SJSA1 (cell line): ENCODE measurements around the gene VPS13A. TPM values are rescaled to one million over a fixed set of nuclear protein-coding genes. Genes with fewer than 3 reads are reported as not detected.
A peak's percentile ranks its signal among the peaks of the same experiment; 100 is the strongest.

Experiments used
- DNase-seq, 2 experiments: peaks; one replicate each; pipeline ENCODE4 v3.0.0-alpha.2; 2015 to 2020; ENCODE audit warnings: low spot score in 2 of 2, low read depth in 1 of 2
- H3K27ac ChIP-seq: fragments of 250-450 bp; sonication (Bioruptor Pico); 2 replicates; pipeline ENCODE4 v1.5.1; 2020; ENCODE audit warnings: mild to moderate bottlenecking, moderate library complexity
- H3K27me3 ChIP-seq: fragments of 250-450 bp; sonication (Bioruptor Pico); replicated peaks from 2 replicates; pipeline ENCODE4 v1.5.1; 2020; ENCODE audit warnings: mild to moderate bottlenecking, moderate library complexity
- H3K36me3 ChIP-seq: fragments of 250-450 bp; sonication (Bioruptor Pico); 2 replicates; pipeline ENCODE4 v1.5.1; 2020; ENCODE audit warnings: mild to moderate bottlenecking
- H3K4me1 ChIP-seq: fragments of 250-450 bp; sonication (Bioruptor Pico); replicated peaks from 2 replicates; pipeline ENCODE4 v1.6.1; 2021; ENCODE audit warnings: mild to moderate bottlenecking
- H3K4me3 ChIP-seq: fragments of 250-450 bp; sonication (Bioruptor Pico); 2 replicates; pipeline ENCODE4 v1.5.1; 2020; ENCODE audit warnings: mild to moderate bottlenecking
- H3K9me3 ChIP-seq: fragments of 250-450 bp; sonication (Bioruptor Pico); replicated peaks from 2 replicates; pipeline ENCODE4 v1.5.1; 2020; ENCODE audit warnings: mild to moderate bottlenecking
- total RNA-seq: library from RNA; depleted of rRNA; stranded (reverse); fragments of >200 nt; shearing (Covaris generic); gene quantifications from 2 replicates; pipeline ENCODE4 v1.2.3, GENCODE V29; 2014

The VPS13A gene
- total RNA-seq, 1 experiment from 2014 or later = 9.9 TPM

GRCh38 chr9:77166193-77166592 lies 11.1 kb upstream of the VPS13A start:
- Histone ChIP-seq H3K27ac (no peak overlapping the region), H3K36me3 (no peaks in the 10 kb centered on the region), H3K9me3 (no peaks in the 10 kb centered on the region), H3K27me3 (no peaks in the 10 kb centered on the region), H3K4me3 (no peak overlapping the region), H3K4me1 (no peaks in the 10 kb centered on the region)
- no peak for DNase-seq

- H3K36me3 ChIP-seq = no peaks in the 10 kb centered on the region
- no peak overlapping the region for H3K4me3 ChIP-seq
- H3K9me3 ChIP-seq = no peaks in the 10 kb centered on the region
- H3K4me1 ChIP-seq = no peaks in the 10 kb centered on the region
- peaks cover 3% of the 10 kb centered on the region for H3K27me3 ChIP-seq
- no peak overlapping the region for H3K27ac ChIP-seq
- DNase-seq = no peak
These were observed 6.2 kb upstream of the VPS13A start for GRCh38 chr9:77170991-77171699.

DNA sequence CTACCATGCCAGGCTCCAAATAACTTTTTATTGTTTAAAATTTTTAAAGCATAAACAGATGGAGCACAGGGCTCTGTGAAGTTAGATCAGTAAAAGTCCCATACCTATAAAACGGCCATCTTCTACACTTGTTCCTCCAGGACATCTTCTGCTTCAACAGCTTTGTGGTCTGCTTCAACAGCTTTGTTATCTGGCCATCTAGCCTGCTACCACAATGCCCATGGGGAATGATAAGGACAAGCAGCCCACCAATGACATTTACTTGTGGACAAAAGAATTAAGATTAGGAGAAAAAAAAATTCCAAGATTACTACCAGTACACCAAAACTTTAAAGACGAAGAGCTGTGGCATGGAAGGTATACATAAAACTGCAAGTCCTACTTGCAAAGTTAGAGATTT lies 2.2 kb upstream of the VPS13A start:
- Histone ChIP-seq H3K27ac (no peak overlapping the region), H3K9me3 (no peaks in the 10 kb centered on the region), H3K27me3 (peaks cover 4% of the 10 kb centered on the region), H3K36me3 (no peaks in the 10 kb centered on the region; the same call in 1 of the 2 replicates), H3K4me3 (no peak overlapping the region), H3K4me1 (peaks cover 8% of the 10 kb centered on the region; the same call in 1 of the 2 replicates)
- DNase-seq = no peak

DNA sequence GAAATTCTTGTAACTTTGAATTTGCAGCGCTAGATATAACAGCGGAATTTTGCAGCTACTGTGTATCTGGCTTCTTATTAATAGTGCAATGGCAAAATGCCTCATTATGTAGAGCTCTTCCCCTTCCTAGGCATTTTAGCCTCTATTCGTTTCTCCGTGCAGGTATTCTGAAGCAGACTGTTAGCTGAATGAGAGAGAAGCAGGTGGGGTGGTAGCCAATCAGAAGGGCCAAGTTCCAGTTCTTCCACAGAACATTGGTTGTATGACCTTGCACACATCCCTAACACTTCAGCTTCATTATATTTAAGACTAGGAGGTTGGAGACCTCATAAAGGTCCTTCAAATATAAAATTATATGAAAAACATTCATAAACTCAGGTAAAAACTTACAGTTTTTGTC lies 1.2 kb upstream of the VPS13A start:
- H3K9me3 ChIP-seq = no peaks in the 10 kb centered on the region
- no peaks in the 10 kb centered on the region; the same call in 1 of the 2 replicates for H3K36me3 ChIP-seq
- no peak overlapping the region for H3K27ac ChIP-seq
- H3K4me1 ChIP-seq = peaks cover 8% of the 10 kb centered on the region; the same call in 1 of the 2 replicates
- H3K27me3 ChIP-seq = peaks cover 4% of the 10 kb centered on the region
- H3K4me3 ChIP-seq = no peak overlapping the region
- no peak for DNase-seq

DNA sequence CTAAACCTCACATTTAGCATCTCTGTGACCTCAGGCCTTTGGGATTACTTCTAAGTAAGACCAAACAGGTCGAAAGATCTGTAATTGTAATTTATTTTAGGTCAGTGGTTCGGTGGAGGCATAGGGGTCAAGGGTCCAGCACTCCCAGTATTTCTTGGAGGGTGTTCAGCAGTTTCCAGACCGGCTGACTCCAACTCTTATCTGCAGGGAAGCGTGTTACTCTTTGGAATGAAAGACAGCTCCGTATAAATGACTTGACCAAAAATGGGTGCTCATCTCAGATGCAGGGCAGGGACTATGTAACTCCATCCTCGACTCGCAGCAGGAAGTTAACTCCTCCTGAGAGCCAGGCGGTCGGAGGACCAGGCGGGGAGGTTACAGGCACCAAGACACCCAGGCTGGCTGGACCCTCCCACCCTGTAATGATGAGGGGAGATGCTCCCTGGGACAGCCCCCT lies 620 bp upstream of the VPS13A start:
- Histone ChIP-seq H3K4me1 (peaks cover 8% of the 10 kb centered on the region; the same call in 1 of the 2 replicates), H3K4me3 (peak overlapping the region; percentile 73), H3K27ac (no peak overlapping the region), H3K36me3 (no peaks in the 10 kb centered on the region; the same call in 1 of the 2 replicates), H3K9me3 (no peaks in the 10 kb centered on the region), H3K27me3 (peaks cover 4% of the 10 kb centered on the region; the same call in 1 of the 2 replicates)
- DNase-seq = no peak

DNA sequence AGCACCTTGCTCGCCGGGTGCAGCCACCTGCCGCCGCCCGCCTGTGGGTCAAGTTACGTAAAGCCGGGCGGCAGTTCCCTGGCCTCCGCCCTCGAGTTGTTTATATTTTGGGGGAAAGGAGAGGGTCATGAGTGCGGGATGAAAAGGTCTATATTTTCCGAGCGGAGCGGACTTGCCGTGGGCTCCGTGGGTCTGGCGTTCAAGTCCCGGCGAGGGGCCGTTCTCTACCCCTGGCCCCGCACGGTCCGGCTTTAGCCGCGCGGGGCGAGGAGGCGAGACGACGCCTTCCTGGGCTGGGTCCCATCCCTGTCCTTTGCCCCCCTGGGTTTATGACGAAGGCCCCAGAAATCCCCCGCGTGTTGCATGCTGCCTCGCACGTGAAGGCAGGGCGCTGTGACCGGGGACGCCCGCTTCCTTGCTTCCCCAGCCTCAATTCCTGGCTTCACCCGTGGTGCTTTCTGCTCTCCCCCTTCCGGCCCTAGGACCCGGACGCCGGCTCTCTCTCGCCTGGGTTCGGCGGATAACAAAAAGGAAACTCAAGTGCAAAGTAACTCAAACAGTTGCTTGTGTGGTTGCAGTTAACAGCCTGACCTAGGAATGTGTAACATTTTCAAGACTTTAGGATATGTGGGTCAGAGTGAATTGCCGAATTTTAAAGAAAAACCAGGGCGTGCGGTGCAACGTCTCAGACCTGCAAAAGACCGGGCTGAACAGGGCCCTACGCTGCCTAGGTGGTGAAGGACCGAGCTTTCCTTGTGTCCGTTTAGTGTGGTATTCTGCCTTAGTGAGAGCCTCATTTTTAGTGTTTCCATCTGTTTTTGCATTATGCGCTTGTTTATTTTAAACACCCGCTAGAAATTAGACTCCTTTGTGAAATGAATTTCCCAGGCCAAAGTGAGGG lies 810 bp downstream of the VPS13A start:
- peak; percentile 43 to 46 for DNase-seq
- Histone ChIP-seq H3K9me3 (no peaks in the 10 kb centered on the region), H3K27ac (no peak overlapping the region; the same call in 1 of the 2 replicates), H3K4me1 (peaks cover 8% of the 10 kb centered on the region; the same call in 1 of the 2 replicates), H3K4me3 (peak overlapping the region; percentile 73), H3K36me3 (no peaks in the 10 kb centered on the region; the same call in 1 of the 2 replicates), H3K27me3 (peaks cover 4% of the 10 kb centered on the region; the same call in 1 of the 2 replicates)

- Histone ChIP-seq H3K36me3 (no peaks in the 10 kb centered on the region; the same call in 1 of the 2 replicates), H3K27ac (no peak overlapping the region), H3K4me1 (peaks cover 8% of the 10 kb centered on the region; the same call in 1 of the 2 replicates), H3K27me3 (peaks cover 4% of the 10 kb centered on the region; the same call in 1 of the 2 replicates), H3K4me3 (no peak overlapping the region), H3K9me3 (no peaks in the 10 kb centered on the region)
- no peak for DNase-seq
These were observed 2.7 kb downstream of the VPS13A start for GRCh38 chr9:77180056-77180455.

GRCh38 chr9:77183581-77183980 lies 6.2 kb downstream of the VPS13A start:
- no peaks in the 10 kb centered on the region for H3K9me3 ChIP-seq
- no peak for DNase-seq
- H3K36me3 ChIP-seq = no peaks in the 10 kb centered on the region
- peaks cover 5% of the 10 kb centered on the region; the same call in 1 of the 2 replicates for H3K4me1 ChIP-seq
- no peak overlapping the region for H3K27ac ChIP-seq
- H3K27me3 ChIP-seq = no peaks in the 10 kb centered on the region
- no peak overlapping the region for H3K4me3 ChIP-seq

DNA sequence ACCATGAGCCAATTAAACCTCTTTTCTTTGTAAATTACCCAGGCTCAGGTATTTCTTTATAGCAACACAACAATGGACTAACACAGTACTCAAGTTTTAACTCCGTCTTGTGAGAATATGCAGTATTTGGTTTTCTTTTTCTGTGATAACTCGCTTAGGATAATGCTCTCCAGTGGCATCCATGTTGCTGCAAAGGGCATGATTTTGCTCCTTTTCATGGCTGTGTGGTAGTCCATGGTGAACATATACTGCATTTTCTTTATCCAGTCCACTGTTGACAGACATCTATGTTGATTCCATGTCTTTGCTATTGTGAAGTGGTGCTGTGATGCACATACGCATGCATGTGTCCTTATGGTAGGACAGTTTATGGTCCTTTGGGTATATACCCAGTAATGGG lies 10.9 kb downstream of the VPS13A start:
- no peak for DNase-seq
- Histone ChIP-seq H3K4me1 (no peaks in the 10 kb centered on the region), H3K4me3 (no peak overlapping the region), H3K36me3 (no peaks in the 10 kb centered on the region), H3K27ac (no peak overlapping the region), H3K9me3 (no peaks in the 10 kb centered on the region), H3K27me3 (no peaks in the 10 kb centered on the region)

- Histone ChIP-seq H3K27ac (no peak overlapping the region), H3K36me3 (no peaks in the 10 kb centered on the region), H3K4me1 (no peaks in the 10 kb centered on the region), H3K9me3 (no peaks in the 10 kb centered on the region), H3K27me3 (no peaks in the 10 kb centered on the region), H3K4me3 (no peak overlapping the region)
- no peak for DNase-seq
These were observed 17.1 kb downstream of the VPS13A start for GRCh38 chr9:77194423-77194822.

DNA sequence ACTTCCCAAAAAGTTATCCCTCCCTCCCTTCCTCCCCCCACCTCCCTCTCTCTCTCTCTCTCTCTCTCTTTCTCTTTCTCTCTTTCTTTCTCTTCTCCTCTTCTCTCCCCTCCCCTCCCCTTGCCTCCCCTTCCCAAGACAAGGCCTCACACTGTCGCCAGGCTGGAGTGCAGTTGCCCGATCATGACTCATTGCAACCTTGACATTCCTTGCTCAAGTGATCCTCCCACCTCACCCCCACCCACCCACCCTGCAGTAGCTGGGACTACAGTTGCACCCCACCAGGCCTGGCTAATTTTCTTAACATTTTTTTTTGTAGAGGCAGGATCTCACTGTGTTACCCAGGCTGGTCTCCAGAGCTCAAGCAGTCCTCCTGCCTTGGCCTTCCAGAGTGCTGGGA lies 32.8 kb downstream of the VPS13A start:
- Histone ChIP-seq H3K4me3 (no peak overlapping the region), H3K27ac (no peak overlapping the region)
- no peak for DNase-seq

GRCh38 chr9:77211561-77211960 lies 34.2 kb downstream of the VPS13A start:
- H3K9me3 ChIP-seq = no peaks in the 10 kb centered on the region
- H3K4me1 ChIP-seq = no peaks in the 10 kb centered on the region
- H3K27ac ChIP-seq = no peak overlapping the region
- no peaks in the 10 kb centered on the region for H3K27me3 ChIP-seq
- no peak for DNase-seq
- H3K36me3 ChIP-seq = no peaks in the 10 kb centered on the region
- H3K4me3 ChIP-seq = no peak overlapping the region

More for the DNA sequence above, 32.8 kb downstream of the VPS13A start:
- H3K27me3 ChIP-seq = no peaks in the 10 kb centered on the region
- H3K36me3 ChIP-seq = no peaks in the 10 kb centered on the region
- no peaks in the 10 kb centered on the region for H3K9me3 ChIP-seq
- no peaks in the 10 kb centered on the region for H3K4me1 ChIP-seq

DNA sequence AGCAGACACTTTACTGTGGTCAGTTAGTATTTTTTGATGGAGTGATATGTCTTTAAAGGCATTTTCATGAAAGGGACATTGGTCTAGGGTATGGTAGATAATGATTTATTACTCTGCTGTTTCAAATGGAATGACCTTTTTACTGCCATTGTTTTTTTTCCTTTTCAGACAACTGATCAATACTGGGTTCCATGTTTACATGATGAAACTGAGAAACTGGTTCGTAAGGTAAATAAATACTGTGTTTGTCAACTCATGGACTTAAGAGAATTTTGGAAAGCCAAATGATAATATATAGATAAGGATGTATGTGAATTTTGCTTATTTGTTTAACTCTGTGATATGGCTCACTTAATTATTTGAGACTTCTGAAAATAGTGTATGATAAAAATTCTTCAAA lies 35.5 kb downstream of the VPS13A start:
- Histone ChIP-seq H3K4me1 (no peaks in the 10 kb centered on the region), H3K27me3 (no peaks in the 10 kb centered on the region), H3K9me3 (no peaks in the 10 kb centered on the region), H3K36me3 (no peaks in the 10 kb centered on the region), H3K27ac (no peak overlapping the region), H3K4me3 (no peak overlapping the region)
- no peak for DNase-seq

DNA sequence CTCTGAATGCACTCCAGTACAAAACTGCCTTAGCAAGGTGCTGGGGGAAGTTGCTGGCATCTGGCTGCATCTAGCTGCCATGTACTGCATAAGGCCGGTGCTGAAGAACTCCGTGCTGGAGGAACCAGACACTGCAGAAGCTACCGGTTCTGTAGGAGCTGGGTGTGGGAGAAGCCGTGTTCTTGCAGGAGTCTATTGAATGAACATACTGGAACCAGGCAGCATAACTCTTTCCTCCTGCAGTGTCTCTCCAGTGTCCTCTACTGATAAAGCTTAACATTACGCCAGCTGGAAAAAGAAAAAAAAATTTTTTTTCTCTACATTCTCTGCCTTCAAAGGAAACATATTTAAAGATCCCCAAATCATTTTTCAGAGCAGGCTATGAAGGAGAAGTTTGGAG lies 38.5 kb downstream of the VPS13A start:
- Histone ChIP-seq H3K27me3 (no peaks in the 10 kb centered on the region), H3K36me3 (no peaks in the 10 kb centered on the region), H3K27ac (no peak overlapping the region), H3K9me3 (no peaks in the 10 kb centered on the region), H3K4me3 (no peak overlapping the region), H3K4me1 (no peaks in the 10 kb centered on the region)
- DNase-seq = no peak
